Activated T-cell treated with anti-CD3 and anti-CD28 coated beads for 1 hour (primary cell): ENCODE measurements around the gene SLC39A3.

ENCODE experiments used
- DNase-seq: peaks from one replicate; pipeline ENCODE4 v3.0.0-alpha.2; 2020; ENCODE audit warnings: low read depth

The SLC39A3 gene

DNA sequence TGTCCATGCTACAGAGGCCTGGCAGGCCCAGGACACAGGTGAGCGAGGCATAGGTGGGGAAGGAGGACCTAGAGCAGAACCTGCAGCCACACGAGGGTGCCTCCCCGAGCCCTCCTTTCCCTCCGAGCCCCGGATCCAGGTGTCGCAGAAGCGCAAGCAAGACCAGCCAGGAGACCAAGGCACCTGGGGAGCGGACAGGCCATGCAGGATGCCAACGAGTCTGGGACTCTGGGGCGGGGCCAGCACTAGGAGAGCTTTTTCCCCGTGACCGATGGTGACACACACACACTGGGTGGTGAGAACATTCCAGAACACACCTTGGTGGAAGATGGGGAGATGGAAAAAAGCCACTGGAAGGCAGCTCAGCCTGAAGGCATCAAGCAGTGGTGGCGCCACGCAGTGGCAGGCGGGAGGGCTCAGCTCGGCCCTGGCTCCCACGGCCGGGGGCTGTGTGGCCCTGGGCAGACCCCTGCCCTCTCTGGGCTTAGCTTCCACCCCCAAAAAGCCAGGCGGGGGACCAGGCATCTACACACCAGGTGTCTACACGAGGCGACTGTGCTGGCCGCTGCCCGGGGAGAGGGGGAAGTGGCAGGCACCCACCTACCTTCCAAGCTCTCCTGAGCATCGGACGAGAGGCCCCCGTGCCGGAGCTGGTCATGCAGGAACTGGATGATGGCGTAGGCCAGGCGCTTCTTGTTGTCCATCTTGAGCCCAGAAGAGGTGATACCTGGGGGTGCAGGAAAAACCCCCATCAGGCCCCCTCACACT, 28.7 kb upstream of the SLC39A3 start:
- no peak for DNase-seq

DNA sequence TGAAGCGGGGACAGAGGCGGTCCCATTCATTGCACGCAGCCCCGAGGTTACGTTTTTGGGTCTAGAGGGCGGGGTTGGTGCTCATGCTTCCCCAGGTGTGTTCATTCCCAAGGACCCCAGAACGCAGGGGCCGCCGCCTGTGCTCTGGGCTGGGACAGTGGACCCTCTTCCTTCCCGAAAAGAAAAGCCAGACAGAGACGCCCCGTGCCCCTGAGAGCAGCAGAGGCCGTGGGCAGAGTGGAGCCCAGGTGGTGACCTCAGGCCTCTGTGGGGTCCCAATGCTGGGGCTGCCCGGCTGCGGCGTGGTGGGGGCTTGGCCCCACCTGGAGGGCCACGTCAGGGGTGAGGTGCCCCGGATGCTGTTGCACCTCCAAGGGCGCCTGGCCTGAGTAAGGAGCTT, 27.9 kb upstream of the SLC39A3 start:
- DNase-seq, result no peak

GRCh38 chr19:2766594-2767372, 27.0 kb upstream of the SLC39A3 start:
- no peak for DNase-seq

- DNase-seq, result no peak
Observed at GRCh38 chr19:2765376-2765775, 25.6 kb upstream of the SLC39A3 start.

DNA sequence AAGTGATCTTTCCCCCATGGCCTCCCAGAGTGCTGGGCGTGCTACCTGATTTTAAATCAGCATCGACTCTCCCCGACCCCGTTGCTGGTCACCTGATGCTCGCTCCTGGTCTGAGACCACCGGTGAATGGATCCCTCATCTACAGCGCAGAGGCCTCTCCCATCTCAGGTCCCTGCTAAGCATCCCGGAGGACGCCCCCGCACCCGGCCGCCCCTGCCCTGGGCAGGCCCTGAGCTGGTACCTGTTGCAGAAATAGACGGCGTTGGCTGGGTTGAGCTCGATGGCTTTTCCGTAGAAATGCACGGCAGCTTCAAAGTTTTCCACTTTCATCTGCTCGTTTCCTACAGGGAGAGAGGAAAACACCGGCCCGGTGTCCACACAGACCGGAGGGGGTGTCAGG, 25.1 kb upstream of the SLC39A3 start:
- DNase-seq, result no peak

DNA sequence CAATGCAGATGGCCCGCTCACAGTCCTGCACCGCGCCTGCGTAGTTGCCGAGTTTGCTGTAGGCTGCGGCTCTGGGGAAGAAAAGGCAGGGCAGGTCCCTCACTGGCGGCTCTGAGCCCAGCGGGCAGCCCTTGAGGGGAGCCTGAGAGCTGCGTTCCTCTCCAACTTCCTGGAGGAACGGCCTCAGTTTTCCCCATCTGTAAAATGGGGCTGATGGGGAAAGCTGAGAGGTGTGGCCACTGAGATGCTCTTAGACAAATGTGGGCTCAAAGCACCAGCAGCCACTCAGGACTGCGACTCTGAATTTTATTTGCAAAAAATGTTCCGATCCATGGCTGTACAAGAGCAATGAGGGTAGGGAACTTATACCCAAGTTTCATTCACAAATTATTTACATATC, 23.9 kb upstream of the SLC39A3 start:
- DNase-seq, result no peak

DNA sequence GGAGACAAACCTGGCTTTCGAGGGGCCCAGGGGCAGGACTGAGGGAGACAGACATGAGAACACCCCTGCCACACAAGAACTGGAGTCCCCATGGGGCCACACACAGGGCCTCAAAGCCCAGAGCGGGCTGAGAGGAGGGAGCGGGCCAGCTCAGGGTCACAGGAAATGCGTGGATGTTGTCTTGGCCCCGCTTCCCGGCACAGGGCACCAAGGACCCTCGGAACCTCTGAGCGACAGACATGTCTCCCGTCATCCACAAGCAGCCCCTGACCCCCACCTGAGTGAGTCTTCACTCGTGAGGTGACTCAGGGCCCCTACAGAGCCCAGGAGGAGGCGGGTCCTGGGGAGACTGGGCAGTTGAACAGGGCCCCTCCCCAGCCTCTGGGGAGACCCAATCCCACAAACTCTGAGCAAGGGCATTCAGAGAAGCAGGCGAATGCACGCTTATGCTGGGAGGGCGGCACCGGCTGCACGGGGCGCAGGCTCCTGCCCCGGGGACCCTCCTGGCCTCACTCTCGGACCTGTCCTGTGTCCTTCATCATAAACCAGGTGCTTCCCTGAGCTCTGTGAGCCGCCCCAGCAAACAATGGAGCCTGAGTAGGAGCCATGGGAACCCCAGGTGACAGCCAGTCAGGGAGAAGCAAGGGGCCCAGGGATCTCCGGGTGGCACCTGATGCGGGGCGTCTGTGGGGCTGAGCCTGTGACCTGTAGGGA, 23.1 kb upstream of the SLC39A3 start:
- DNase-seq, result no peak

DNA sequence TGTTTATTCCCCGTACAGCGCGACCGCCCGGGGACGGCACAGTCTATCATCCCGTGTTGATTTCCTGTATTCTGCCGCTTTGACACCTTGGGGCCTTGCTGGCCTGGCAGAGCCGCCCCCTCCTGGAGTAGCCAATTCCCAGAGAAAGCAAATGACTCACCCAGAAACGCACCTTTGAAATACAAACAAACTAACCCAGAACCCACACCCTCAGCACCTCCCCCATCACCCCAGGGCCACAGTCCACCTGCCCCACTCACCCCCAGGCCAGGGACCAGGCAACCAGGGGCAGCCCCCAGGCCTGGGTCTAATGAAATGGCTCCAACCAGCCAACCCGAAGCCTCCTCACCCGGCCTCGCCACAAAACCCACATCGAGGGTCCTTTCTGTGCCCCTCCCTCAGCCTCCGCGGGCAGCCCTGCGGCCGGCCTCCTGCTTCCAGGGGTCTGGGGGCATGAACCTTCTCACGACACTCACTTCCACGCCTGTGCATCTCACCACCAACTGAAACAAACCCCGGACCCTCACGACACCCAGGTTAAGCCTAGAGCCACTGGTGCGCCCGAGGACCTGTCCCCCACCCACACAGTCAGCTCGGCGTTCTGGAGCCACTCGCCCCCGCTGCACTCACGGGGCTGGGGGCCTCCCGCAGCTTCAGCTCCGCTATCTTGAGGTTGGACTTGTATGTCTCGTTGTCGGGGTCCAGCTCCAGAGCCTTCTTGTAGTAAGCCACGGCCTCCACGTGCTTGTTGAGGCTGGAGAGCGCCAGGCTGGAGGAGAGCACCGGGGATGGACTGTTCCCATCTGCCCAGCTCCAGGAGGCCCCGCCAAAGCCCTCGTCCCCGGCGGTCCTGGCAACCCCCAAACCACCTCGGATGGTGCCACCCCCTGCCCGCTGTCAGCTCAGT, 22.3 kb upstream of the SLC39A3 start:
- DNase-seq, result no peak

DNA sequence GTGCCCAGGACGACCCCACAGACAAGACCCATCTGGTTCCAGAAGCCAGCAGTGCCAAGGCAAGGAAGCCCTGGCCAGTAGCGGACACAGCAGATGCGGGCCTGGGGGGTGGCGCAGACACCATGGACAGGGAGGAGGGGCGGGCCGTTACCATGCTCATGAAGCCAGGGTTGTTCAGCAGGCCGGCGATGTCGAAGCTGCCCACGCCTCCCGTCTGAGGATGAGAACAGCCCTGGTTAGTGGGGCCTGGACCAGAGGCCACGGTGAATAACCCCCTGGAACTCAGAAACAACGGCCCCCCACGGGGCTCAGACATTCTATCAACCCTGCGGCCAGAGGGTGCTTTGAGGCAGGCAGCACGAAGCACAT, 21.5 kb upstream of the SLC39A3 start:
- DNase-seq, result no peak

DNA sequence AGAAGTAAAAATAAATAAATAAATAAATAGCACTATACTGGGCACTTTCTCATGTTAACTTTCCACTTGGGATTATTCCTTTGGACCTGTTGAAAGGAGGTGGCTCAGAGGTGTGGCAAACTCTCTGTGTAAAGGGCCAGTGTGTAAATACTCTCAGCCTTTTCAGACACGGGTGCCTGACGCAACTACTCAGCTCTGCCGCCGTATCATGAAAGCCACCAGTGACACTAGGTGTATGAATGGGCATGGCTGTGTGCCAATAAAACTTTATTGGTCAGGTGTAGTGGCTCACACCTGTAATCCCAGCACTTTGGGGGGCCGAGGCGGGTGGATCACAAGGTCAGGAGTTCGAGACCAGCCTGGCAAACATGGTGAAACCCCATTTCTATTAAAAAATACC, 20.1 kb upstream of the SLC39A3 start:
- DNase-seq, result no peak

DNA sequence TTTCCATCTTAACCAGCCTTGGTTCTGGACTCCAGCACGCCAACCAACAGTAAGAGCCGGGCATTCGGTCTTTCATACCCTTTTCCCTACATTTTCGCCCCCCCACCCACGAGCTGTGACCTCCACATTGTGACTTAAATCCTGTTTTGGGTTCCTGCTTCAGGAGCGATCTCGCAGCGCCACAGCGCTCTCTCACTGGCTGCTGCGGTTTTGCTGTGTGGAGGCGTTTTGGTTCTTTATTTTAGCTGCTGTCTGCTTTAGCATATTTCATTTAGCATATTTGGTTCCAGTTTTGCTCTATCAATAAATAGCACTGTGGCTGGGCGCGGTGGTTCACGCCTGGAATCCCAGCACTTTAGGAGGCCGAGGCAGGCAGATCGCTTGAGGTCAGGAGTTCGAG, 19.5 kb upstream of the SLC39A3 start:
- no peak for DNase-seq

GRCh38 chr19:2758601-2759313, 18.9 kb upstream of the SLC39A3 start:
- no peak for DNase-seq

DNA sequence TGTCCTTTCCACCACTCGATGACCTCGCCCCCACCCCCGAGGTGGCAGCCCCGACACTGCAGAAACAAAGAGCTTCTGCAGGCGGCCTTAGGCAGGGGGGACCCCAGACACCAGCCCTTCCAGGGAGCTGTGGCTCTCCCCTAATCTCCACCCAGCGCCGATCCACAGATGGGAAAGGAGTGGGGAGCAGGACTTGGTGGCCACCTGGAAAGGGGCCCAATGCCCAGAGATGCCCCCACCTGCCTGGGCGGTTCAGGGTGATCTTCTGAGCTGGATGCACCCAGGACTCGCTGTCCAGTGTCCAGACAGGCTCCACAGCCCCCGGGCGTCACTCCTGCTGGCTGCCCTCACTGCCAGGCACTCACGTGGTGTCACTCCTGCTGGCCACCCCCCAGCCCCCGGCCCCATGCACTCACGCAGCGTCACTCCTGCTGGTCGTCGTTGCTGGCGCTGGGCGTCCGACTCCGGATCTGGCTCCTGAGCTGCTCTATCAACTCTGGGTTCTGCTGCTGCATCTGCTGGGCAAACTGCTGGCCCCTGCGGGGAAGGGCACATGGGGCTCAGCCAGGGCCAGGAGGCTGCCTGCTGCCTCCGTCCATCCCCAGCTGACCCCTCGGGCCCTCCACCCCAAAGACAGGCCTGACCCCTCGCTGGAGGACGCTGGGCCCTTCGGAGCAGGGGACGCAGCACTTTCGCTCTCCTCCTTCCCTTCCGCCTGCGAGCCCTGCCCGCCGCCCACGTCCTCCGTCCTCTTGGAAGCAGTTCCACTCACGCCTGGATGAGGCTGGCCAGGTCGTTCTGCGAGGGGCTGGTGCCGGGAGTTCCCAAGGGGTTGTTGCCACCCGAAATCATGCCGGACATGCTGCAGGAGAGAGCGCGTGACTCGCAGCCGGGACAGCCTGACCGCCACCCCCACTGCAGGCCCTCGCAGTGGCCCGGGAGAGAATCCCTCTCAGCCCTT, 17.4 kb upstream of the SLC39A3 start:
- DNase-seq, result no peak

DNA sequence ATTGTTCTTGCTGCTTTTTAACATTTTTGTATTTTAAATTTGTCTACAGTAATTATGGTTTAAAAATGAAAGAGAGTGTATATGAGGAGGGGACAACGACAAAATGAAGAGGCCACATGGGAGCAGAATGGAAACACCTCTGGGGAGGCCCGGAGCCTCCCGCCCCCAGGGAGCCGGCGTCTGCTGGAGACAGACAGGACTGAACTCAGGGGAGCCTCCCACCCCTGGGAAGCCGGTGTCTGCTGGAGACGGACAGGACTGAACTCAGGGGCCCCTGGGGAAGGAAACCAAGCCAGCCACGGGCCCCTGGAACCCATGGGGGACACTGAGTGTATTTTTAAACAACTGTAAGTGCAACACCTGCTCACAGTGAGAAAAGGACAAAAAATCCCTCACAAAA, 16.7 kb upstream of the SLC39A3 start:
- no peak for DNase-seq

GRCh38 chr19:2755811-2756210, 16.0 kb upstream of the SLC39A3 start:
- no peak for DNase-seq

DNA sequence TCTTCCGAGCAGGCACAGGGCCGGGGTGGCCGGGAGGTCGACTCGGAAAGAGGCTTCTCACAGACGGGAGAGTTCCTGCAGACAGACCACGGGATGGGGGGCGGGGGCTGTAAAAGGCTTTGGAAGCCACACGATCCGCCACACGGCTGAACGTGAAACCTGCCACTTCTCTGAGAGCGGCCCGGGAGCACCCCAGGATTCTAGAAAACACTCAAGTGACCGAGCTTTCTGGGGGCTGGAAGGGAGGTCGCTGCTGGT, 15.6 kb upstream of the SLC39A3 start:
- DNase-seq, result no peak

DNA sequence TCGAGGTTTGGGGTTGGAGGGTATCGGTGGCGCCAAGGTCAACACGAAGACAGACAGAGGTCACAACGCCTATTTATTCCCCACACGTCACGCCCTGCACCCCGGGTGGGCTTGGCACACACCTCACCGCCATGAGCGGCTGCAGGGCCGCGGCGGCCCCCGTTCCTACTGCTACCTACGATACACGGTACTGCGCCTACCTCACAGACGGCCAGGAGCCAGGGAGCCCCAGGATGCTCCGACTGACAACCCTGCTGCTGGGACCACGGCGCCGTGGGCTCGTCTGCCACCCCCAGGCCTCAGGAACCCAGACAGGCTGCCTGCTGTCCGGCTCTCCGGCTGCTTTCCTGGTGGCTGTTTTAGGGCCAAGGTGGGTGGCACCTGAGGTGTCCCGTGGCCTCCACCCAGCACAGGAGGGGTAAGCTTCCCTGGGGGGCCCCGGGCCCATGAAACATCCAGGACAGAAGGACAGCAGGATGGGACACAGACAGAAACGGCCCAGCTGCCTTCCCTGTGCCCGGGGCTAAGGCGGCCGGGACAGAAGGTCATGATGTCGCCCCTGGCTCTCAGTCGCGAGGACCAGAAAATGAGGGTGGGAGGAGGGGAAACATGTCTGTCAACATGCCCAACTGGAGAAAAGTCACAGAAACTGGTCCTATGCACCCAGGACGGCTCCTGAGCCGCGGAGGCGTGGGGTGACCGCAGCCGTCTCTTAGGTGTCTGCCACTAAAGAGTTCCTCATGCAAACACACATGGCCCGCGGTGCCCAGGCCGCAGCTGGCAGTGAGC, 15.0 kb upstream of the SLC39A3 start:
- no peak for DNase-seq

GRCh38 chr19:2751438-2751830, 11.6 kb upstream of the SLC39A3 start:
- no peak for DNase-seq

- no peak for DNase-seq
Observed at GRCh38 chr19:2750808-2751437, 11.1 kb upstream of the SLC39A3 start.
